T1000 (cell line): ENCODE data around the gene PCDHGA2.
"Not testable (repeated sequence)": the region's sequence is repeated elsewhere in the genome, so short reads cannot be mapped to it uniquely, and the experiment has no call there.

Experiments
- DNase-seq: peaks from one replicate; lab custom pipeline; 2025; ENCODE audit warnings: mixed read lengths; lab: John Stamatoyannopoulos, UW

The PCDHGA2 gene

GRCh38 chr5:141349917-141350619 lies 11.5 kb downstream of the PCDHGA2 start, which contains the start of gene PCDHGB1:
Gene PCDHGB1 (plus strand): TSS chr5:141350099. CDS start chr5:141350261, 162 bp downstream.
- DNase-seq: no peak

GRCh38 chr5:141351591-141351990 lies 13.0 kb downstream of the PCDHGA2 start:
- no peak for DNase-seq

- DNase-seq: no peak
Measured at GRCh38 chr5:141354900-141355469, 16.4 kb downstream of the PCDHGA2 start, which contains the start of gene PCDHGA4. Gene PCDHGA4 (plus strand): TSS chr5:141355021. CDS start chr5:141355108, 87 bp downstream.

- no peak for DNase-seq
Measured at GRCh38 chr5:141355641-141356040, 17.1 kb downstream of the PCDHGA2 start.

- DNase-seq: no peak
Measured at GRCh38 chr5:141356133-141356532, 17.6 kb downstream of the PCDHGA2 start.

- DNase-seq: no peak
Measured at GRCh38 chr5:141356950-141357349, 18.4 kb downstream of the PCDHGA2 start.

GRCh38 chr5:141359790-141360426 lies 21.3 kb downstream of the PCDHGA2 start, which contains the start of gene PCDHGB2:
Gene PCDHGB2 (plus strand): TSS chr5:141359994. CDS start chr5:141360136, 142 bp downstream.
- DNase-seq: no peak

GRCh38 chr5:141360685-141361084 lies 22.1 kb downstream of the PCDHGA2 start:
- no peak for DNase-seq

GRCh38 chr5:141362719-141363118 lies 24.2 kb downstream of the PCDHGA2 start:
- DNase-seq: no peak

GRCh38 chr5:141363952-141364660 lies 25.5 kb downstream of the PCDHGA2 start, which contains the start of gene PCDHGA5:
Gene PCDHGA5 (plus strand): TSS chr5:141364162. CDS start chr5:141364331, 169 bp downstream.
- DNase-seq: no peak

- no peak for DNase-seq
Measured at GRCh38 chr5:141366016-141366896, 27.7 kb downstream of the PCDHGA2 start.

GRCh38 chr5:141369994-141370848 lies 31.7 kb downstream of the PCDHGA2 start, which contains the start of gene PCDHGB3:
Gene PCDHGB3 (plus strand): TSS chr5:141370242. CDS start chr5:141370395, 153 bp downstream.
- DNase-seq: no peak

GRCh38 chr5:141371572-141372475 lies 33.3 kb downstream of the PCDHGA2 start:
- no peak for DNase-seq

- no peak for DNase-seq
Measured at GRCh38 chr5:141373673-141374317, 35.2 kb downstream of the PCDHGA2 start, which contains the start of gene PCDHGA6. Gene PCDHGA6 (plus strand): TSS chr5:141373891. CDS start chr5:141374084, 193 bp downstream.

- no peak for DNase-seq
Measured at GRCh38 chr5:141374627-141375026, 36.1 kb downstream of the PCDHGA2 start.

- DNase-seq: not testable (repeated sequence)
Measured at GRCh38 chr5:141375444-141376155, 37.0 kb downstream of the PCDHGA2 start.

GRCh38 chr5:141382469-141383294 lies 44.1 kb downstream of the PCDHGA2 start, which contains the start of gene PCDHGA7:
Gene PCDHGA7 (plus strand): TSS chr5:141382742. CDS start chr5:141382900, 158 bp downstream.
- DNase-seq: no peak
